OCI-LY1 (cell line): ENCODE measurements around the gene TANGO6.

Experiments used
- EZH2 ChIP-seq: fragments of 200-600 bp; sonication (generic), shearing (Covaris generic); IDR thresholded peaks from 2 replicates; pipeline ENCODE4 v1.8.0; 2017; ENCODE audit warnings: borderline replicate concordance, mixed run types, mild to moderate bottlenecking, antibody characterized with exemption, low read length, moderate library complexity, mixed read lengths
- TF ChIP-seq, protein P1 (sequence below): fragments of 200-600 bp; sonication (generic), shearing (Covaris generic); IDR thresholded peaks from 2 replicates; pipeline ENCODE4 v1.5.1; 2017; ENCODE audit warnings: mild to moderate bottlenecking, antibody characterized with exemption, low read length, moderate library complexity, mixed read lengths

DNA sequence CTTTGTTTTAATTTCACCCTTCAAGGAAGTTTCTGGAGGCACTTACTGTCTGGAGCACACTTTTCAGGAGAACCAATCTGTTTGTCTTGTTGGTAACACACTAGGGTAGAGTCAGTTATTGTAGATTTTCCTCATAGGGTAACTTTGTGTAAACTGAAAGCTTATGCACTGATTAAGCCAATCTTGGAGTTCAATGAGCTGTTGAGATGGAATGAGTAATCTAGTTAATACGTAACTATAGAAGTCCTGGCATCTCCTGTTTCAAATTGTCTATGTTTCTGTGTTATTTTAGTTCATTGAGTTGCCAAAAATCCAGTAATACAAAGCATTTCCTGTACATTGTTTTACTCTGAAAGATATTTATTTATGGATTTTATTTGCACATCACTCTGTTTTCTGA, 150.6 kb downstream of the TANGO6 start:
- TF ChIP-seq, protein P1, sequence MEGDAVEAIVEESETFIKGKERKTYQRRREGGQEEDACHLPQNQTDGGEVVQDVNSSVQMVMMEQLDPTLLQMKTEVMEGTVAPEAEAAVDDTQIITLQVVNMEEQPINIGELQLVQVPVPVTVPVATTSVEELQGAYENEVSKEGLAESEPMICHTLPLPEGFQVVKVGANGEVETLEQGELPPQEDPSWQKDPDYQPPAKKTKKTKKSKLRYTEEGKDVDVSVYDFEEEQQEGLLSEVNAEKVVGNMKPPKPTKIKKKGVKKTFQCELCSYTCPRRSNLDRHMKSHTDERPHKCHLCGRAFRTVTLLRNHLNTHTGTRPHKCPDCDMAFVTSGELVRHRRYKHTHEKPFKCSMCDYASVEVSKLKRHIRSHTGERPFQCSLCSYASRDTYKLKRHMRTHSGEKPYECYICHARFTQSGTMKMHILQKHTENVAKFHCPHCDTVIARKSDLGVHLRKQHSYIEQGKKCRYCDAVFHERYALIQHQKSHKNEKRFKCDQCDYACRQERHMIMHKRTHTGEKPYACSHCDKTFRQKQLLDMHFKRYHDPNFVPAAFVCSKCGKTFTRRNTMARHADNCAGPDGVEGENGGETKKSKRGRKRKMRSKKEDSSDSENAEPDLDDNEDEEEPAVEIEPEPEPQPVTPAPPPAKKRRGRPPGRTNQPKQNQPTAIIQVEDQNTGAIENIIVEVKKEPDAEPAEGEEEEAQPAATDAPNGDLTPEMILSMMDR = no peak
- TF ChIP-seq EZH2 = no peak
